Measurements from ENCODE around the gene SELENOT.

- TF ChIP-seq CTCF (IDR thresholded peaks at IDR 0.05) (no peak), POLR2A (IDR thresholded peaks at IDR 0.05) (no peak)
Measured at GRCh38 chr3:150656316-150656715, 53.2 kb downstream of the SELENOT start.
